K562 (cell line): ENCODE data around the gene BBS1. TPM values are rescaled to one million over a fixed set of nuclear protein-coding genes. Genes with fewer than 3 reads are reported as not detected.

Experiments
- FOXJ2 ChIP-seq: fragments of 200-800 bp; sonication (Bioruptor generic); IDR thresholded peaks from 2 replicates; pipeline ENCODE4 v1.6.1; 2016; ENCODE audit warnings: missing genetic modification characterization, missing compliant biosample characterization
- FOXK1 ChIP-seq: sonication (generic); formaldehyde crosslinking; IDR thresholded peaks from 2 replicates; pipeline ENCODE4 v1.8.0; 2022; ENCODE audit warnings: missing genetic modification reagents, mild to moderate bottlenecking, borderline replicate concordance
- FOXM1 ChIP-seq, 2 experiments: fragments of 450-650 bp in 1 of 2; sonication (generic) in 1 of 2; formaldehyde crosslinking in 1 of 2; IDR thresholded peaks; 2 replicates each; pipeline versions ENCODE4 v1.6.1 to v1.9.0; 2017 to 2022; ENCODE audit warnings: low read depth in 2 of 2, mild to moderate bottlenecking in 2 of 2, missing genetic modification reagents in 1 of 2, moderate library complexity in 1 of 2
- GABPB1 ChIP-seq: sonication (generic); formaldehyde crosslinking; IDR thresholded peaks from 2 replicates; pipeline ENCODE4 v1.8.0; 2022; ENCODE audit warnings: mild to moderate bottlenecking, missing genetic modification reagents
- HDAC6 ChIP-seq: IDR thresholded peaks from 2 replicates; pipeline ENCODE4 v1.6.1; 2012; ENCODE audit warnings: low read depth, mild to moderate bottlenecking, control low read depth, inconsistent platforms, low read length, moderate library complexity
- HOMEZ ChIP-seq: fragments of 250-450 bp; sonication (Bioruptor Pico); IDR thresholded peaks from 2 replicates; pipeline ENCODE4 v1.4.0; 2020; ENCODE audit warnings: mild to moderate bottlenecking, moderate library complexity
- HSF4 ChIP-seq: fragments of 250-450 bp; sonication (Bioruptor Pico); IDR thresholded peaks from 2 replicates; pipeline ENCODE4 v2.1.2; 2022; ENCODE audit warnings: mild to moderate bottlenecking, moderate library complexity, borderline replicate concordance
- IRF1 ChIP-seq: sonication (generic); formaldehyde crosslinking; IDR thresholded peaks from 2 replicates; pipeline ENCODE4 v1.8.0; 2022; ENCODE audit warnings: missing genetic modification reagents, mild to moderate bottlenecking, borderline replicate concordance
- JUN ChIP-seq, 2 experiments: sonication (generic) in 1 of 2; formaldehyde crosslinking in 1 of 2; IDR thresholded peaks; 2 replicates each; pipeline versions ENCODE4 v1.6.1 to v1.8.0; 2012 to 2022; ENCODE audit warnings: borderline replicate concordance in 2 of 2, mild to moderate bottlenecking in 2 of 2, improper control_type of control experiment in 1 of 2, low read depth in 1 of 2, low read length in 1 of 2, missing genetic modification reagents in 1 of 2
- MTF1 ChIP-seq: fragments of 250-450 bp; sonication (Bioruptor Pico); IDR thresholded peaks from 2 replicates; pipeline ENCODE4 v1.9.0; 2021; ENCODE audit warnings: moderate library complexity, mild to moderate bottlenecking, inconsistent platforms, borderline replicate concordance
- RUNX1 ChIP-seq: sonication (generic); IDR thresholded peaks from 2 replicates; pipeline ENCODE4 v1.6.1; 2016; ENCODE audit warnings: antibody characterized with exemption, low read depth
- TAF7 ChIP-seq: fragments of 450-650 bp; IDR thresholded peaks from 2 replicates; pipeline ENCODE4 v1.6.1; 2016; ENCODE audit warnings: missing genetic modification characterization, missing compliant biosample characterization
- TEAD1 ChIP-seq, 2 experiments: fragments of 450-650 bp in 1 of 2; sonication (generic) in 1 of 2; formaldehyde crosslinking; IDR thresholded peaks; 2 replicates each; pipeline versions ENCODE4 v1.4.0 to v1.8.0; 2020 to 2022; ENCODE audit warnings: mild to moderate bottlenecking in 2 of 2, missing genetic modification reagents in 1 of 2
- THAP7 ChIP-seq: fragments of 250-450 bp; sonication (Bioruptor Pico); IDR thresholded peaks from 2 replicates; pipeline ENCODE4 v1.5.0; 2021
- USF1 ChIP-seq: sonication (generic); formaldehyde crosslinking; IDR thresholded peaks from 2 replicates; pipeline ENCODE4 v1.9.0; 2022; ENCODE audit warnings: mild to moderate bottlenecking, missing genetic modification reagents
- ZNF133 ChIP-seq: fragments of 250-450 bp; sonication (Bioruptor Pico); IDR thresholded peaks from 2 replicates; pipeline ENCODE4 v1.4.0; 2020; ENCODE audit warnings: mild to moderate bottlenecking
- ZNF253 ChIP-seq: fragments of 250-450 bp; sonication (Bioruptor Pico); conservative IDR thresholded peaks from 2 replicates; pipeline ENCODE4 v1.6.1; 2021; ENCODE audit warnings: mild to moderate bottlenecking
- ZNF592 ChIP-seq: fragments of 450-650 bp; IDR thresholded peaks from 2 replicates; pipeline ENCODE4 v1.6.1; 2017; ENCODE audit warnings: antibody characterized with exemption, mild to moderate bottlenecking
- polyA plus RNA-seq, 8 experiments: library from polyadenylated mRNA; depleted of rRNA in 4 of 8; stranded (reverse) in 5 of 8; unstranded in 3 of 8; fragments of >200 nt; fragmentation: Nextera tagmentation in 2 of 8; fragmentation: Illumina TruSeq in 1 of 8; extraction: Ambion mirVana in 2 of 8; extraction: Trizol in 1 of 8; gene quantifications; 2 replicates each; pipeline versions ENCODE4 v1.2.1 to v1.2.3, GENCODE V29; 2011 to 2014; ENCODE audit warnings: inconsistent platforms in 1 of 8, missing spikeins in 1 of 8
- total RNA-seq, 7 experiments: library from RNA; depleted of rRNA in 6 of 7; stranded (reverse); fragments of >200 nt in 6 of 7; fragmentation: Illumina TruSeq in 2 of 7; extraction: Trizol in 2 of 7; gene quantifications; 2 replicates each; pipeline versions ENCODE4 v1.2.1 to v1.2.3, GENCODE V29; 2011 to 2021; ENCODE audit warnings: low replicate concordance in 1 of 7

BBS1 gene
- total and polyA plus RNA-seq, 9 of the 15 experiments (the other 6 are each of a cell fraction or from before 2014, with no cell fraction given) = 9.0 to 19.8 (median 12.1) TPM

GRCh38 chr11:66479394-66480116, 30.9 kb upstream of the BBS1 start (continued):
- TF ChIP-seq HOMEZ (CRISPR knock-in tag) = no peak
- TF ChIP-seq HDAC6 = no peak
- TF ChIP-seq ZNF253 (CRISPR knock-in tag) = no peak
- peak; percentile 86; the same call in 1 of the 2 replicates for TF ChIP-seq FOXK1 (CRISPR knock-in tag)
- no peak for TF ChIP-seq MTF1 (CRISPR knock-in tag)
- 0 out of 4 replicates have a peak, but pooled peaks of 1 of the 2 experiments have one; percentile 3 for TF ChIP-seq TEAD1 (CRISPR knock-in tag; IDR thresholded peaks at IDR 0.05)
- TF ChIP-seq USF1 (CRISPR knock-in tag) = 0 out of 2 replicates have a peak, but pooled peaks have one; percentile 6
- TF ChIP-seq FOXJ2 (tag) = no peak
- TF ChIP-seq GABPB1 = 0 out of 2 replicates have a peak, but pooled peaks have one; percentile 9
- no peak for TF ChIP-seq ZNF133 (CRISPR knock-in tag)
- no peak for TF ChIP-seq FOXM1 (IDR thresholded peaks at IDR 0.05; ENCODE audit: low read depth)
- 0 out of 2 replicates have a peak, but pooled peaks have one; percentile 93 for TF ChIP-seq FOXM1 (CRISPR knock-in tag; IDR thresholded peaks at IDR 0.05; ENCODE audit: low read depth)
- no peak for TF ChIP-seq JUN (IDR thresholded peaks at IDR 0.05; ENCODE audit: borderline replicate concordance, low read depth, low read length)
- peak; percentile 81; the same call in 1 of the 2 replicates for TF ChIP-seq JUN (CRISPR knock-in tag; IDR thresholded peaks at IDR 0.05; ENCODE audit: borderline replicate concordance)
- no peak for TF ChIP-seq ZNF592
- no peak for TF ChIP-seq HSF4 (CRISPR knock-in tag)
- no peak for TF ChIP-seq RUNX1
- TF ChIP-seq IRF1 (CRISPR knock-in tag) = no peak
- TF ChIP-seq TAF7 (tag) = 0 out of 2 replicates have a peak, but pooled peaks have one; percentile 15
- peak; percentile 51; the same call in 1 of the 2 replicates for TF ChIP-seq THAP7 (CRISPR knock-in tag)
